H1 (cell line): ENCODE results near the gene CDKN2B-AS1. TPM values are rescaled to one million over a fixed set of nuclear protein-coding genes. Genes with fewer than 3 reads are reported as not detected.

Experiments
- CHD7 ChIP-seq: fragments of 300-600 bp; sonication (generic); IDR thresholded peaks from 2 replicates; pipeline ENCODE4 v1.7.1; 2012; ENCODE audit warnings: low read length, moderate library complexity, mild to moderate bottlenecking, inconsistent platforms; ENCODE audit not compliant: insufficient replicate concordance
- EP300 ChIP-seq, 2 experiments: IDR thresholded peaks; 1 replicate in 1 of 2; 2 replicates in 1 of 2; pipeline ENCODE4 v1.6.1; 2011 to 2012; ENCODE audit warnings: low read depth in 2 of 2, low read length in 2 of 2, mild to moderate bottlenecking in 2 of 2, borderline replicate concordance in 1 of 2, inconsistent platforms in 1 of 2, moderate library complexity in 1 of 2
- MAX ChIP-seq: IDR thresholded peaks from 2 replicates; pipeline ENCODE4 v1.6.1; 2012; ENCODE audit warnings: inconsistent platforms
- RAD21 ChIP-seq, 2 experiments: IDR thresholded peaks in 1 of 2; conservative IDR thresholded peaks in 1 of 2; 2 replicates each; pipeline ENCODE4 v1.6.1; 2011; ENCODE audit warnings: low read depth in 2 of 2, low read length in 2 of 2, improper control_type of control experiment in 1 of 2, inconsistent platforms in 1 of 2, mild to moderate bottlenecking in 1 of 2, moderate library complexity in 1 of 2
- polyA plus RNA-seq, 7 experiments: library from polyadenylated mRNA; depleted of rRNA in 3 of 7; stranded (reverse) in 5 of 7; unstranded in 2 of 7; fragments of >200 nt in 5 of 7; fragments of 200-250 nt in 2 of 7; gene quantifications; 1 replicate in 5 of 7; 2 replicates in 1 of 7; 4 replicates in 1 of 7; pipeline versions ENCODE4 v1.2.1 to v1.2.3, GENCODE V29; 2011 to 2013; ENCODE audit warnings: missing spikeins in 2 of 7, mixed read lengths in 2 of 7
- total RNA-seq: library from RNA; stranded (reverse); fragmentation: NEBNext Ultra II Directional; extraction: Animal tissue kit (Norgen Biotek cat#: 25700); gene quantifications from 2 replicates; pipeline ENCODE4 v1.2.1, GENCODE V29; 2021

The CDKN2B-AS1 gene
- total and polyA plus RNA-seq, 2 of the 8 experiments (the other 6 are each of a cell fraction or from before 2014, with no cell fraction given) = not detected

GRCh38 chr9:21982861-21983560 lies 11.6 kb upstream of the CDKN2B-AS1 start (continued):
- TF ChIP-seq CHD7 = no peak
- TF ChIP-seq EP300 (IDR thresholded peaks at IDR 0.05; ENCODE audit: borderline replicate concordance in 1 of 2, low read depth in 2 of 2, low read length in 2 of 2) = no peak
- no peak for TF ChIP-seq RAD21 (IDR thresholded peaks at IDR 0.05 in 1 of 2, conservative IDR thresholded peaks at IDR 0.05 in 1 of 2; ENCODE audit: low read depth in 2 of 2, low read length in 2 of 2)
- no peak for TF ChIP-seq MAX
